ENCODE results near the gene CHURC1.

CHURC1 gene

DNA sequence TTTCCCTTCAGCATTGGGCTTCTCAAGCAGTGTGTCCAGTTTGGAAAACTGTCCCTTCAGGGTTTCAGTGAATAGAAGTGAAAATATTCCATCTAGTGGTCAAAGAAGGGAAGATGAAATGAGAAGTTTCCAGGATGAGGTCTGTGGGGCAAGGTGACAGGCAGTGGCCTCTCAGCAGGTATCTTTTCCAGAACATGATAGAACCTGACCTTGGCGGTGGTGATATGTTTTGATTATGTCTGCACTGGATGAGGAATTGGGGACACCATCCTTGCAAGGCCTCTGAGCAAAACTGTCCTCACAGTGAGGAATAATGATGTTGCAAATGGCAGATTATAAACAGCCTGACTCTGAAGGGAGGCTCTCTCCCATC, 23.6 kb downstream of the CHURC1 start:
- no peak for DNase-seq (ENCODE audit: low read depth in 1 of 2, low spot score in 1 of 2)

DNA sequence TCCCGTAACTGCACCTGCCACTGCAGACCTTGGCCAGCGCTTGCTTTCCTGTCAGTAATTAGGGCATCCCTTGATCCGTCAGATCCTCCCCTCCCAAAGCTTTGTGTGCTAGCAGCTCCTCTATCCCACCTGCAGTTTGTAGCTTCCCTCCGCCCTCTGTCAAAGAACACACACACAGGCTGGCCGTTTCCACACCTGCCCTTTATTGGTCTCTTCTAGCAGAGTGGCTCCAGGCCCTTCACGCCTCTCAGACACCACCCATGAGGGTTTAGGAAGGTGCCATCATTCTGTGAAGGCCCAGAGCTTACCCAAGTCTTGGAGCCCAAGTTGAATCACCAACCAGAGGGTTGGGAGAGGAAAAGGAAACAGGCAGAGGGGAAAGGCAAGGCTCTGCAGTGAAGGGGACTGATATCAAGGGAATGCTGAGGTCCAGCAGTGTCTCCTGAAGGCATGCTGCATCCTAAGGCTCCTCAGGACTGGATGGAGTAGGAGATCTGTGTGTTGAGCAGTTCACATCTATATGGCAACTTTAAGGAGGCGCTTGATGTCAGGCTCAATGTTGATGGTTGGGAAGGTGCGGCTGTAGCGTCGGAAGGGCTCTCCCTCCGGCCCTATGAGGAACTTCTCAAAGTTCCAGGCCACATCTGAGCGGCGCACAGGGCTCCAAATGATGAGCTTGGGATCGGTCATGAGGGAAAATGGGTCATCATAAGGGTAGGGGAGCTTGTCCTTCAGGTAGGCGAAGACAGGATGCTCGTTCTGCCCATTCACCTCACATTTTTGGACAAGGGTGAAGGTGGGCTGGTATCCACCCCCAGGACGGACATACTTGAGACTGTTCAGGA, 24.9 kb downstream of the CHURC1 start:
- no peak for DNase-seq (ENCODE audit: low read depth in 1 of 2, low spot score in 1 of 2)

DNA sequence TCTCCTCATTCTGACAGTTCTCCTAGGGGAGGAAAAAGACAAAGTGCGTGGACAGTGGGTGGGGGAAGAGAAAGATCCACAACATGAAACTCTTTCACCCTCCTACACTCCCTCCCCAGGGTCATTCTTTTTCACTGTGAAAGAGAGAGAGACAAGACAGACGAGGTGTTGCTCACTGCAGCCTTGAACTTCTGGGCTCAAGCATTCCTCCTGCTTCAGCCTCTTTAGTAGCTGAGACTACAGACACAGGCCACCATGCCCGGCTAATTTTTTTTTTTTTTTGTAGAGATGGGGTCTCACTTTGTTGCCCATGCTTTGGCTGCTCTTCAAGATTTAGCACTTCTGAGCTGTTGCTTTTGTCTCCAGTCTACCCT, 25.5 kb downstream of the CHURC1 start:
- no peak for DNase-seq (ENCODE audit: low read depth in 1 of 2, low spot score in 1 of 2)

DNA sequence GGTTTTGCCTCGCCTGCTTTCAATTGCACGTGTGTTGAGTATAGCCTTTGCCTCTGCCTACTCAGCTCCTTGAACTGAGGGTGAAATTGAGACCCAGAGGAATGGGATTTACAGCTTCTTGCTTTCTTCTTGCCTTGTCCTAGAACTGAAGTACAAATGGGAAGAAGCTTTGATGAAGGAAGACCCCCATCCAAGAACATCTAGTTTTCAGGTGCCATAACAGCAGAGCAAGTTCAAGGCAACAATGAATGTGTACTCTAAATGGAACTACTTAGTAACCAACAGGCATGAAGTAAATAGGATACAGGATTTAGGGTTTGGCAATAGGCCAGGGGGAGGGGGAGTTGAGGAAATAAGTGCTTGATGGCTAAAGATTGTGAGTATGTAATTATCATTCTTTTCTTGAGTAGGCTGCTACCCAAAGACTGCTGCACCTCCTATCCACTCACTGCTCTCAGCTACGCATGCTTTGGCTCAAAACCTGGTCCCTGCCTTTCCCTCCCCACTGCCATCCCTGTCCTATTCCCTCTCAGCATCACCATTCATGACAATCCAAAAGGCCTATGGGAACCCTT, 26.2 kb downstream of the CHURC1 start:
- no peak for DNase-seq (ENCODE audit: low read depth in 1 of 2, low spot score in 1 of 2)

DNA sequence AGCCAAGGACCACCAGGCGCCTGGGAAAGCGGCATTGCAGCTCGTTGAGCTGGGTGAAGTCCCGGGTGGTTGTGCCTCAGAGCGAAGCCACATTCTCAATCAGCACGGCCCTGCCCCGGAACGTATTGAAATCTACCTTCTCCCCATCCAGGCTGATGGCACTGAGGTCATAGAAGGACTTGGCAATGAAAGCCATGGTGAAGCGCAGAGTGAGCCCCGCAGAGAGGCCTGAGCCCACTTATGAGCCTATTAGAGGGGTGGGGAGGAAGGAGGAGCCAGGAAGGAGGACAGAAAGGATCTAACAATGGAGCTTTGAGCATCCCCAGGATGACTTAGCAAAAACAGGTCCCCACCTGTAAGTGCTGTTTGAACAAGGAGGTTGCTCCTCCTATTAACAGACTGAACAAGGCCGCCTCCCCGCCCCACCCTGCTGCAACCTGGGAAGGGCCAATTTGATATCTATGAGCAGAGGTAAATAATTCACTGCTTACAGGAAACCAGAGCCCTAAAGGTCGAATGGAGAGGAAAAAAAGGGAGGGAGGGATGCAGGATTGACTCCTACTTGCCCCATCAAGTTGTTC, 28.4 kb downstream of the CHURC1 start, which contains the start of gene GPX2:
GPX2 (minus strand) TSS at position 215 of the 581 bp plus-strand sequence; CDS start at position 196, 19 bp downstream.
- DNase-seq (ENCODE audit: low read depth in 1 of 2, low spot score in 1 of 2): no peak

DNA sequence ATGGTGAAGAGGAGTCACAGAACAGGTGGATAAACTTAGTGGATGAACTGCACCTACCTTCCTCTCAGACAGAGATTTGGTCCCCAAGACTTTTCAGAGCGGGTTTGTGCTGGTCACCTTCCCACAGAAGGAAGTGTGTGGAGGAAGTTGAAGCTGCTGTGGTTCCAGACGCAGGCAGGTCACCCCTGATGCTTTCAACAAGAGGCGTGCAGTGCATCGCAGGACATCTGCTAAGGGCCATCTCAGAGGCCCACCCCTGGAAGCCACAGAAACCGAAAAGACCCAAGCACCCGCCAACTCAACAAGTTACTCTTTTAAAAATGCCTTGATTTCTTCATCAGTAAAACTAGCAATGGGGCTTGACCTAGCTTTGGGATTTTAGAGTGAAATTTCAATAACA, 29.3 kb downstream of the CHURC1 start:
- DNase-seq (ENCODE audit: low read depth in 1 of 2, low spot score in 1 of 2): no peak

DNA sequence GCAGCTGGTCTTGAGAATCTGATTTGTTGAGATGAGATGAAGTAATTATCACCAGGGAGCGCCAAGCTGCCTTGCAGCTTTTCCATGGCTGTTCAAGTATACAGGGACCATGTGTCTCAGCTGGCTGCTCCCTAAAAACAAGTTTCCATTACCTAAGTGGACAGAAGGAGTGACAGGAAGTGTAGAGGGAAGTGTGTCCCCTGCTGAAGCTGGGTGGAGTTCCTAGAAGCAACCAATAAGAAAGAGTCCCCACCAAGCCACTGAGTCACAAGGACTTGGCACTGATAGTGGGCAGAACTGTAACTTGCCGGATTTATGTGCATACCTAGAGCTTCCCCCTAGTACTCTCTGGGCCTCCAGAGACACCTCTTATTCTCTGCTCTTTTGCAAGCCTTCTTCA, 29.8 kb downstream of the CHURC1 start:
- no peak for DNase-seq (ENCODE audit: low read depth in 1 of 2, low spot score in 1 of 2)

DNA sequence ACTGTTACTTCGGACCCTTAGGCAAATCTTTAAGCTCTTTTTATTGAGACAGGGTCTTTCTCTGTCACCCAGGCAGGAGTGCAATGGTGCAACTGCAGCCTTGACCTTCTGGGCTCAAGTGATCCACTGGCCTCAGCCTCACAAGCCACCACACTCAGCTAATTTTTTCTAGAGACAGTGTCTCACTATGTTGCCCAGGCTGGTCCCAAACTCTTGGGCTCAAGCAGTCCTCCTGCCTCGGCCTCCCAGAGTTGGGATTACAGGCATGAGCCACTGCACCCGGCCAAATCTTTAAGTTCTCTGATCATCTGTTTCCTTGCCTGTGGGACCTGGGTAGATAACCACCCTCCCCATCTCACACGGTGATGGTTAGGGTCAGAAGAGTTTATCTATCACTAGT, 30.6 kb downstream of the CHURC1 start:
- DNase-seq (ENCODE audit: low read depth in 1 of 2, low spot score in 1 of 2): no peak

DNA sequence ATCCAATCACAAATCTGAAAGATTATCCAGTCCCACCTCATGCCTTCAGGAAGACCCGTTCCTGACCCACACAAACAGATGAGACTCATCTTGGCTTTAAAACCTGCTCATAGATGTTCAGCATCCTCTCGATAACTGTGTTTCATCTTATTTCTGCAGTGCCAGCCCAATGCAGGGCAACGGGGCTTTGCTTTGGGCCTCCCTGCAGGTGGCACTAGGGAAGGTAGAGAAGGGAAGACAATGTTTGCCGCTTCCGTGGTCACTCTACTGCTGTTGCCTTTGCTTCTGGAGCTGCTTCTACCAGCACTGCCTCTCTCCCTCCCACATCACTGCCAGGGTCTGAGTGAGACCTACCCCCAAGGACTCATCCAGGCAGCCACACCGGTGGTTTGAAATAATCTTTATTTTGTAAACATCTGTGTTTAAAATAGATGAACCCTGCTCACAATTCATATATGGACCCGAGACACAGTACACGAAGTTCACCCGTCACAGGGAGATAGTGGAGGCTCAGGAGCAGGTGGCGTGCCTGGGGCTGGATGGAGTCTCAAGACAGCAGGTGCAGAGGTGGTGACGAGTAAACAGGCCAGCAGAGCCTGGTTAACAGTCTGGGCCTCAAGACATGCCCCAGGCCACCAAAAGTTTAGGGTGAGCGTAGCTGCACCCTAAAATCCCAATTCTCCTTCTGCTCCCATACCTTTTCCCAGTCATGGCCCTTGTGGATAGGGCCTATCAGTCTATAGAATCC, 31.4 kb downstream of the CHURC1 start:
- DNase-seq (ENCODE audit: low read depth in 1 of 2, low spot score in 1 of 2): no peak

DNA sequence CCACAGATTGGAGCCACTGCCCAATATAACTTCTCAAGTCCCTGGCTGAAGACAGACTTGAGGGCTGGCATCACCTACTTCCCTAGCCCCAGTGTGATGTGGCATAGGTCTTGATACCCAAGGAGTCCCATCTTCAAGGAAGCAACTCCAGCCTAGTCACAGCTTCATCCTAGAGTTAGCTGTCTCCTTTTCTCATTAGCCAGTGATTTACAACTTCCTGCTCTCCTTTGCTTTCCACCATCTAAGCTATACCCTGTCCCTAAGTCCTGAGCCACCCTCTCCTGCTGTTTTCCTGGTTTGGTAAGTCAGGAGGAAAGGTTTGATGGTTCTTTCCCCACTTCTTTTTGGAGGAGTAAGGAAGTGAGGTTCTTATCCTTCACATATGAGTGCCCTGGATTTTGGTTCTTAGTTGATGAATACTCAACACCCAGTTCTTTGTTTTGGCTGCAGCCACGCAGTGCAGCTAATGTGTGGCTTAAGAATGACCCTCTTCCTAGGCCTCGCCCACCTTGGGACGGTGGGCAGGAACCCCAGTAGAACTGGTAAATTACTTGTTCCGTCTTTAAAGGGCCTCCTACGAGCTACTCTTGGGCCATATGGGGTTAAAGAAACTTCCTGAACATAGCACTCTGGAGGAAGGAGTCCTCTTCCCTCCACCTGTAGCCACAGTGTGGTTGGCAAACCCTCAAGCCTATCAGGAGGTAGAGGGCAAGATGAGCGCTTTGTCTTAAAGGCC, 32.2 kb downstream of the CHURC1 start:
- DNase-seq (ENCODE audit: low read depth in 1 of 2, low spot score in 1 of 2): no peak

DNA sequence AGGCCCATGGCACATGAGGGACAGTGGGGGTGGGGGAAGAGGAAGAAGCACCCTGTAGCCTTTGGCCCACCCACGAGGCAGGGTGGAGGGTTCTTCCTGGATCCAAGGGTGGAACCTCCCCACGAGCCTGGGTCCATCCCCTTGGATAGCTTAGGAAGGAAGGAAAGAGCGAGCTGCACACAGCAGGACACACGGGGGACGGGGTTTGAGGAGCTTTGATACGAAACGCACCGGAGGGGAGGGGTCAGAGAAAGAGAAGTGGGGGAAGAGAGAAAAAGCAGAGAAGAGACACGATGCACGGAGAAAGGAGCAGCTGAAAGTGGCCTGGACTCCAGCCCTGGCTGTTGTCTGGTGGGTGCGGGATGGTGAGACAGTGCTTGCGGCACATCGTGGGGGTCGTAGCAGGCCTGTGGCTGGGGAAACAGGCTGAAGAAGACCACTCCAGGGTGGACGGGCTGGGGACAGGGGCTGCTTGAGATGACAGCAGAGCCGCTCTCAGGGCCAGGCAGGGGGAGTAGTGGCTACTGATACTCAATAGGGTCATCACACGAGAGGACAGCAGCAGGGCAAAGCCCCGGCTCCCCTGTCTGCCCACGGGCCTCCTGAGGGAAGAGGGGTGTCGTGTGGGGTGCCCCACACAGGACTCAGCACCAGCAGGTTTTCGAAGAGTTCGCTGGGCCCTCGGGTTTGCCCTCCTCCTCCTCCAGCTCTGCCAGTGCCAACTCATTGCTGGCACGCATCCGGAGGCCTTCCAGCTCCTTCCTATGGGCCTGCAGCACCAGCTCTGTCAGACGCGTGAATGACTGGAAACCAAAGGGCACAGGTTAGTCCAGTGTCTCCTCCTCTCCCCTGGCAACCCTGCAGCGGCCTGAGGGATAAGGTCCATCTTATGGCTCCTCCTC, 33.7 kb downstream of the CHURC1 start:
- DNase-seq (ENCODE audit: low read depth in 1 of 2, low spot score in 1 of 2): no peak

DNA sequence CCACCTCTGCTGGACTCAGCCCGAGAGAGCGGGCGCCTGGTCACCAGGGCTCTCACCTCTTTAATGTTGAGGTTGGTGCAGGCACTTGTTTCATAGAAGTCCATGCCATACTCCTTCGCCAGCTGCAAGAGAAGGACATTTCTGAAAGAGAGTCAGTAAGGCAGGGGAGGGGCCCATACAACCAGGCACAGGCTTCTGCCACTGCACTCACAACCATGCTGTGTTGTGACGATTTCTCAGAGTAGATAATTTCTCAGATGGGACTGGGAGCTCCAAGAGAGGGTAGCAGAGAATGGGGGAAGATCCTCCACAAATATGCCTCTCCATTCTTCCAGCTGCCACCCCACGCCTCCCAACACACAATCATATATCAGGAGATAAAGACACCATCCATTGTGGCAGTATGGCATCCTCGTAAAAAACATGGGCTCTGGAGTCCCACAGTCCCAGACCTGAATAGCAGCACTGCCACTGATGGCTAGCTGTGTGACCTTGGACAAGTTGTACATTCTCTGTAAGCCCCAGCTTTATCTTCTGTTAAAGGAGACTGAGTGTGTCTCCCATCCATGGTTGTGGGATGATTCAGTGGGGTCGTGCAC, 34.5 kb downstream of the CHURC1 start:
- no peak for DNase-seq (ENCODE audit: low read depth in 1 of 2, low spot score in 1 of 2)

DNA sequence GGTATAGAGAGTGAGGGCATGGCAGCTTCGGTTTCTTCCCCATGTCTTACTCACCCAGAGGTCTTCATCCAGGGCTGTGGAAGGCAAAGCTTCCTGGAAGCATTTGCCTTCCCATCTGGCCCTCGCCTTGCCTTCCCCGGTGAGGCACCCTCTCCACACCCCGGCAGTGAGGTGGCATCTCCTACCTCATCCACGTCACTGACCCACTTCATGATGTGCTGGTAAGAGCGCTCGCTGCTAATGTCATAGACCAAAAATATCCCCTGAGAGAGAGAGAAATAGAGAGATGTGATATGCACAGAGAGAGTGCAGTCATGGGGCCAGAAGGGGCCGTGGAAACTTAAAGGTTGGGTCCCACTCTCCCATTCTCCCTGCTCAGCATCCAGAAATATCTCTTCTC, 36.6 kb downstream of the CHURC1 start:
- no peak for DNase-seq (ENCODE audit: low read depth in 1 of 2, low spot score in 1 of 2)

DNA sequence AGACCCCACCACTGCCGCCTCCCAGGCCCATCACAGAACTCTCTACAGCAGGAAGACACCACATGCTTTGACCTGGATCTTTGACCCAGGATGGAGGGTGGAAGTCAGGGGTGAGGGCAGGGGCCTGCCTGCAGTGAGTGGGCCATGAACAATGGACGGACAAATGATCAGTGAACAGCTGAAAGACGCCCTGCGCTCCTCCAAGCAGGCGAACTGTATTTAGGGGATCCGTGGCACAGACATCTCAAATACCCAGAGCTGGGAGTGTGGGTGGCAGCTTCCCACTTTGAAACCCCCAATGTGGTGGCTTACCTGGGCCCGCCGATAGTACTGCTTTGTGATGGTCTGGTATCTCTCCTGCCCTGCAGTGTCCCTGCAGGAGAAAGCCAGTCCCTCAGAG, 37.0 kb downstream of the CHURC1 start:
- no peak for DNase-seq (ENCODE audit: low read depth in 1 of 2, low spot score in 1 of 2)

DNA sequence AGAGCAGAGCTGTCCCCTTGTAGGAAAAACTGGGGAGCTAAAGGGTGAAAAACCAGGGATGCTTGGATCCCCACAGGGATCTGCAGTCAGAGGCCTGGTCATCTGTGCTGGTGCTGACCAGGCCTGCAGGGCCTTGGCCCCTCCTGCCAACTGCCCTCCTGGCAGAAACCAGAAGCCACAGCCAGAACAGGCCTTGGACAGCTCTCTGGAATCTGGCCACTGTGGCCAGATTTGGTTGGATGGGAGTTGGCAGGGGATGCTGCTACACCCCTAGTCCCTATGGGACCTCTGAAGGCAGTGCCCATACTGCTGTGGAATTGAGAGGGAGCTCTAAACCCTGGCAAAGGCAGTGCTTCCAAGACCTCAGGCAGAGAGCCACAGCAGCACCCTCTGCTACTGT, 37.5 kb downstream of the CHURC1 start:
- no peak for DNase-seq (ENCODE audit: low read depth in 1 of 2, low spot score in 1 of 2)

DNA sequence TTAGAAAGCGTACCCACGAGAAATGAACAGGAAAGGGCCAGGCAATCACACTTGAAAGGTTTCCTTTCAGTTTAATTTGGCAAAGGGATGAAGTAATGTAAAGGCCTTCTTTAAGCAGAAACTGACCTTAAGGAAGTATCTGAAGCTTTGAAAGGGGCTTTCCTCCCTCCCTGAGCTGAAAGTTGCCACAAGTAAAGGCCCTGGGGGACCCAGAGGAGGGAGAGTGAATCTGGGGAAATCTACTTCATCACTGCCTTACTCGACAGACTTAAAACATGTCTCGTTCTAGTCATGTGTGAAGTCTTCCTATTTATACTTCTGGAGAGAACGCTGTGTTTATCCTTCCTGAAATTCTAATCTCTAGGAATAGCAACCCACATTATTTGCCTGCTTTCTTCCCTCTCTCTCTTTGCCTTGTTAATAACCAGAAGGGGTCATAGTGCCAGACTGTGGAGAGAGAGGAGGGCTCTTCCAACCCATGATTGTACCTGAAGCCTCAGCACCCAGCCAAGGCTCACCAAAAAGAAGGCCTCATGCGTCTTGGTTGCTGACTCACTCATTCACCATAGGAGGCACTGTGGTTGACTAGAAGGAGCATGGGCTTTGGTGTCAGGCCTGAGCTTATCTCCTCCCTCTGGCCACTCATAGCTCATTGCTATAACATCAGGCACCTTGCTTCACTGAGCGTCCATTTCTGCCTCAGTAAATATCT, 38.5 kb downstream of the CHURC1 start:
- DNase-seq (ENCODE audit: low read depth in 1 of 2, low spot score in 1 of 2): no peak

DNA sequence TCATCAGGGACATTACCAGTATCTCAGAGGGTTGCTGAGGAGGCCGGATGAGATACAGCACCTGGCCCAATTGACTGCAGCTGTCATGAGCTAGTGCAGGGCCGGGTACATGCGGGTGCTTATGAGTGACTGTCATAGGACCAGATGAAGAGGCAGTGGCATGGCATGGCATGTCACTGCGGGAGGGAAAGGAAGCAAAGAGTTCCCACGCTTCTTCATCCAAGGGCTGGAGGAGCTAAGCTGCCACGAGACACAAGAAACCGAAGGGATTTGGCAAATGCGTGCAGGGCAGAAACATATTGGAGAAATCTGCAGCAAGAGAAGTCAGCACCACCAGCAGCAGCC, 39.0 kb downstream of the CHURC1 start:
- DNase-seq (ENCODE audit: low read depth in 1 of 2, low spot score in 1 of 2): no peak

DNA sequence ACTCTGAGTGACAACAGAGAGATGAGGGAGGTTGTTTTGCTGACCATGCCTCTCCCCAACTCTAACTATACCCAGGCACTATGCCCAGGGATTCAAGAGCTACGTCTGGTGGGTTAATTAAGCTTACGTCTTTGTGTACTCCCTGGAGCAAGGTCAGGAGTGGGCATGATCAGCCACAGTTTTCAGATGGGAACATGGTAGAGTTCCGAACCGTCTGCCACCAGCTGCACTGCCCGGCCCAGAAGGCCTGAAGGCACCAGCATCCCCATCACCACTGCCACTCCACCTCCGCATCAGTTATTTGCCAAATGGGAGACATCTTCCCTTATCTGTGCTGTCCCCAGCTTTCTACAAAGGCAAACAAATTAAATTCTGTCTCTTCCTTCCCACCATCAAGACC, 39.4 kb downstream of the CHURC1 start:
- no peak for DNase-seq (ENCODE audit: low read depth in 1 of 2, low spot score in 1 of 2)

DNA sequence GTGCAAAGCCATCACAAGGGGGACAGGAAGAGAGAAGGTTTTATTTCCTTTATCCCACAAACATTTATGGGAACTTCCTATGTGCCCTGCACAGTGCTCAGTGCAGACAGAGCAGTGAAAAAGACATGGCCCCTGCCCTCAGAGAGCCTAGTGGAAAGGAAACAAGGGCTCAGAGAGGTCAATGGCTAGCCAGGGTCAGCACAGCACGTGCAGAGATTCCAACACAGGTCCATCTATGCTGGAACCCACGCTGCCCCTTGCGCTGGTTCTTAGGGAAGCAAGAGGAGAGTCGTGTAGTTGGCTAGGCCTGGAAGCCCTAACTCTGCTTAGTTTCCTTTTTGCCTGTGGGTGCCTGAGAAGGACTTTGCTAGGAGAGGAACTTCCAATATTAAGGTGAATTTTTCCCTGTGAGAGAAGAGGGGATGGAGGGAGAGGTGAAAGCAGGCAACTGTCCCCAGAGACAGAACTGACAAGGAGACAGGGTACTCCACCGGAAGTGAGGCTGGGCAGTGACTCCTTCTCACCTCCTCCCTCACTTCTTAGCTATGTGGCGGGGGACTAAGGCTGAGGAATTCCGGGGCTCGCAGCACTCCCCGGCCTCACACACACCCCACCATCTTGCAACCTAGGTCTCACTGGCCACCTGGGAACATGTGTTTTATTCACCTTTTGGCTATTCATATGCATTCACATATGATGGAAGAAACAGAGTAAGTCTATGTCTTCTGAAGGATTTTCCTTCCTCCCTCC, 40.4 kb downstream of the CHURC1 start:
- no peak for DNase-seq (ENCODE audit: low read depth in 1 of 2, low spot score in 1 of 2)
